Ovary (tissue), 3 donors: ENCODE data around the gene ZSCAN22.

ENCODE experiments used
- EP300 ChIP-seq: sonication (generic); formaldehyde crosslinking; IDR thresholded peaks from one replicate; pipeline ENCODE4 v1.6.1; 2017; ENCODE audit warnings: antibody characterized with exemption
- POLR2A ChIP-seq: fragments of 450-650 bp; IDR thresholded peaks from one replicate; pipeline ENCODE4 v1.6.1; 2017; ENCODE audit warnings: antibody characterized with exemption, mild to moderate bottlenecking, moderate library complexity
- TF ChIP-seq, protein P1 (sequence below), 3 donors: fragments of 450-650 bp in 2 of 3; fragments of 200-600 bp in 1 of 3; IDR thresholded peaks; one replicate each; pipeline versions ENCODE4 v1.5.1 to v1.8.0; 2016 to 2022; ENCODE audit warnings: antibody characterized with exemption in 3 of 3, mild to moderate bottlenecking in 1 of 3
- donor health status: DM: no; HTN: no; CAD: no.

DNA sequence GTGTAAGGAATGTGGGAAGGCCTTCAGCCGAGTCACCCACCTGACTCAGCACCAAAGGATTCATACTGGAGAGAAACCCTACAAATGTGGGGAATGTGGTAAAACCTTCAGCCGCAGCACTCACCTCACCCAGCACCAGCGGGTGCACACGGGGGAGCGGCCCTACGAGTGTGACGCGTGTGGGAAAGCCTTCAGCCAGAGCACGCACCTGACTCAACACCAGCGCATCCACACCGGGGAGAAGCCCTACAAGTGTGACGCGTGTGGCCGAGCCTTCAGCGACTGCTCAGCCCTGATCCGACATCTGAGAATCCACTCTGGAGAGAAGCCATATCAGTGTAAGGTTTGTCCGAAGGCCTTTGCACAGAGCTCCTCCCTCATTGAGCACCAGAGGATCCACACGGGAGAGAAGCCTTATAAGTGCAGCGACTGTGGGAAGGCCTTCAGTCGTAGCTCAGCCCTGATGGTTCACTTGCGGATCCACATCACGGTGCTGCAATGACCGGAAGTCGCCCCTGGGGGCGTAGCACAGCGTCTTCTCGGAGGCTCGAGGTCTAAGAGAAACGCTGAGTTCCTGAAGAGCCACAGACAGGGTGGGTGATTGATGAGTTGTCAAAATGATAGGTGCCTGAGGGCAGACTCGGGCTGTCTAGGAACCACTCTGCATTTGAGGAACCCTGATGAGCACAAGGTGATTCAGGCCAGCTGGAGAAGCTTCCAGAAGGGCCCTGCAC lies 12.2 kb downstream of the ZSCAN22 start:
- TF ChIP-seq, protein P1, sequence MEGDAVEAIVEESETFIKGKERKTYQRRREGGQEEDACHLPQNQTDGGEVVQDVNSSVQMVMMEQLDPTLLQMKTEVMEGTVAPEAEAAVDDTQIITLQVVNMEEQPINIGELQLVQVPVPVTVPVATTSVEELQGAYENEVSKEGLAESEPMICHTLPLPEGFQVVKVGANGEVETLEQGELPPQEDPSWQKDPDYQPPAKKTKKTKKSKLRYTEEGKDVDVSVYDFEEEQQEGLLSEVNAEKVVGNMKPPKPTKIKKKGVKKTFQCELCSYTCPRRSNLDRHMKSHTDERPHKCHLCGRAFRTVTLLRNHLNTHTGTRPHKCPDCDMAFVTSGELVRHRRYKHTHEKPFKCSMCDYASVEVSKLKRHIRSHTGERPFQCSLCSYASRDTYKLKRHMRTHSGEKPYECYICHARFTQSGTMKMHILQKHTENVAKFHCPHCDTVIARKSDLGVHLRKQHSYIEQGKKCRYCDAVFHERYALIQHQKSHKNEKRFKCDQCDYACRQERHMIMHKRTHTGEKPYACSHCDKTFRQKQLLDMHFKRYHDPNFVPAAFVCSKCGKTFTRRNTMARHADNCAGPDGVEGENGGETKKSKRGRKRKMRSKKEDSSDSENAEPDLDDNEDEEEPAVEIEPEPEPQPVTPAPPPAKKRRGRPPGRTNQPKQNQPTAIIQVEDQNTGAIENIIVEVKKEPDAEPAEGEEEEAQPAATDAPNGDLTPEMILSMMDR (IDR thresholded peaks at IDR 0.05) = no peak
- no peak for TF ChIP-seq POLR2A
- no peak for TF ChIP-seq EP300
